ENCODE measurements around the gene SIDT1.

GRCh38 chr3:113668015-113668414 lies 135.7 kb downstream of the SIDT1 start:
- TF ChIP-seq EP300 (IDR thresholded peaks at IDR 0.05) (no peak), CTCF (IDR thresholded peaks at IDR 0.05) (no peak)

All from stomach (tissue), 4 donors.